Heart right ventricle (tissue), 16 donors: ENCODE data around the gene TTPAL. TPM values are rescaled to one million over a fixed set of nuclear protein-coding genes. Genes with fewer than 3 reads are reported as not detected.
"Not testable (repeated sequence)": the region's sequence is repeated elsewhere in the genome, so short reads cannot be mapped to it uniquely, and the experiment has no call there.

Experiments
- ATAC-seq, 8 donors: fragments of 200-7000 bp; cut with Tn5 transposase; one replicate each; pipeline ENCODE4 v1.9.1; 2020; ENCODE audit warnings: mild to moderate bottlenecking in 8 of 8, moderate library complexity in 8 of 8, moderate number of reproducible peaks in 1 of 8
- DNase-seq, 2 donors: peaks; one replicate each; pipeline ENCODE4 v3.0.0-alpha.2; 2020
- H3K27ac ChIP-seq, 10 donors: fragments of 200-600 bp; sonication (generic) in 2 of 10; one replicate each; pipeline versions ENCODE4 v1.5.0 to v1.8.0; 2020 to 2022; ENCODE audit warnings: mild to moderate bottlenecking in 3 of 10
- H3K27me3 ChIP-seq, 7 donors: fragments of 200-600 bp; one replicate each; pipeline ENCODE4 v1.8.0; 2021 to 2022; ENCODE audit warnings: mild to moderate bottlenecking in 2 of 7
- H3K36me3 ChIP-seq, 9 donors: fragments of 200-600 bp; sonication (generic) in 1 of 9; one replicate each; pipeline versions ENCODE4 v1.5.0 to v1.8.0; 2020 to 2022; ENCODE audit warnings: mild to moderate bottlenecking in 2 of 9
- H3K4me1 ChIP-seq, 9 donors: fragments of 200-600 bp; sonication (generic) in 1 of 9; one replicate each; pipeline versions ENCODE4 v1.5.0 to v1.8.0; 2020 to 2022; ENCODE audit warnings: mild to moderate bottlenecking in 4 of 9
- H3K4me3 ChIP-seq, 10 donors: fragments of 200-600 bp; sonication (generic) in 2 of 10; one replicate each; pipeline versions ENCODE4 v1.5.0 to v1.8.0; 2020 to 2022; ENCODE audit warnings: mild to moderate bottlenecking in 7 of 10, moderate library complexity in 2 of 10
- H3K9me3 ChIP-seq, 11 donors: fragments of 200-600 bp in 10 of 11; sonication (generic) in 2 of 11; one replicate each; pipeline versions ENCODE4 v1.5.0 to v1.8.0; 2013 to 2022; ENCODE audit warnings: mild to moderate bottlenecking in 2 of 11, control low read depth in 1 of 11, moderate library complexity in 1 of 11
- whole genome bisulfite sequencing, 2 donors: extraction: QIAGEN DNeasy Blood & Tissue Kit; methylation state at CpG; one replicate each; pipeline ENCODE4 v1.1.7; 2013; ENCODE audit warnings: inconsistent platforms in 1 of 2; 5-methylcytosine and 5-hydroxymethylcytosine counted together
- intact Hi-C, 10 donors: fragments of 100-400 bp; cut with DNase I; formaldehyde crosslinking; loops; one replicate each; pipeline versions ENCODE4 v1.11.1 to v1.14.2; 2022
- polyA plus RNA-seq, 2 donors: library from polyadenylated mRNA; stranded (reverse); fragments of 200-250 nt; gene quantifications; one replicate each; pipeline ENCODE4 v1.2.3, GENCODE V29; 2013
- total RNA-seq, 10 donors: library from RNA; stranded (reverse); fragmentation: NEBNext Ultra II Directional in 3 of 10; extraction: Animal tissue kit (Norgen Biotek cat#: 25700) in 3 of 10; gene quantifications; one replicate each; pipeline versions ENCODE4 v1.2.1 to v1.2.4, GENCODE V29; 2021 to 2023
- TF ChIP-seq, protein P1 (sequence below), 9 donors: fragments of 200-600 bp; sonication (generic) in 2 of 9; IDR thresholded peaks; one replicate each; pipeline versions ENCODE4 v1.5.0 to v1.8.0; 2021 to 2022; ENCODE audit warnings: antibody characterized with exemption in 9 of 9, mild to moderate bottlenecking in 5 of 9, moderate library complexity in 1 of 9
- donor health status: Arrhythmogenic right ventricular cardiomyopathy.
- donor health status: ischemic (EF 13 %, LVEDD 7.1; RV severe dilation, severe dysfunction).
- donor health status: healthy with polysubstance abuse.
- donor health status: DM: no; HTN: yes; CAD: no.
- donor health status: DM: no; HTN: no; CAD: no.
- donor health status: ischemic (EF 25% LVEDD 6.9; RV normal size, moderate dysfunction).
- donor health status: ischemic (EF 25% LVEDD 5.7; RV mildly dilated, moderate dysfunction).
- donor health status: healthy.
- donor health status: DM: yes; HTN: yes; CAD: no.
- donor health status: Ischemic cardiomyopathy.
- donor health status: ischemic (EF 35%, LVEDD 5.7; RV mildly dilated, moderate dysfunction).
- donor health status: nonischemic (EF 11% LVEDD 7.7; RV severe dilation, severe dysfunction).
- donor health status: DM: yes; HTN: yes; CAD: no.
- donor health status: PGD.
- donor health status: ischemic (EF 29% LVEDD 5.4; RV normal size, mild dysfunction).
- donor health status: nonischemic (EF 23%, LVEDD 6.1; RV moderate dilation, normal function).

The TTPAL gene
- total and polyA plus RNA-seq, 12 donors: 2.3 to 7.3 (median 4.2) TPM

DNA sequence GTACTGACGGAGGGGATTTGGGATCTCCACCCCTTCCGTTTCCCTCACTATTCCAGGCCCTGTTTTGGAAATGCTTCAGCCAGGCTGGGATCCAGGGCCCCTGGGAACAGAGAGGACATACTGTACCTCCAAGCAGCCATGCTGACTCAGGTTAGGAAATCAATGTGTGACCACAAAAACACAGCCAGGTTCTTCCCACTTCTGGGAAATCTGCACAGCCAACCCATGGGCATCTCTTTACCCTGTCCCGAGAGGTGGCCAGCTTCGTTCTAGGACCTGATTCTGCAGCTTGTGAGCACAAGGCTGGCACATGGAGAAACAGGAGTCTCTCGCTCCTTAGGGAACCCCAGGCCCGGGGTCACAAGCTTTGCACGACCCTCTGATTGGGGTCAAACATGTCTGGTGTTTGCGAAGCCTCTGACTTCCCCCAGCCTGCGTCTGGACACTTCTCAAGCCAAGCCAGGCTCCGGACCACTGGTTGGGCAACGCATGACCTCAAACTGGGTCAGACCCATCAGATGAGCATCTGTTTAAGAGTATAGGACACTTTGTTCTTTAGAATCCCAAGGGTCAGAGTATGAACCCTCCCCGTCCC lies 8.3 kb upstream of the TTPAL start:
- ATAC-seq (peak in 5 of 8 donors; percentile 23 to 88 (median 71)), DNase-seq (peak in 1 of 2 donors; percentile 46)
- Histone ChIP-seq H3K4me3 (no peak overlapping the region), H3K36me3 (no peaks in the 10 kb centered on the region), H3K9me3 (no peaks in the 10 kb centered on the region), H3K27ac (no peak overlapping the region), H3K27me3 (no peaks in the 10 kb centered on the region), H3K4me1 (peaks cover 0 to 7% (median 0%) of the 10 kb centered on the region in 9 donors)
- WGBS, 2 donors: 66 to 76% methylated on average over 12 of the region's 12 CpGs
- TF ChIP-seq, protein P1, sequence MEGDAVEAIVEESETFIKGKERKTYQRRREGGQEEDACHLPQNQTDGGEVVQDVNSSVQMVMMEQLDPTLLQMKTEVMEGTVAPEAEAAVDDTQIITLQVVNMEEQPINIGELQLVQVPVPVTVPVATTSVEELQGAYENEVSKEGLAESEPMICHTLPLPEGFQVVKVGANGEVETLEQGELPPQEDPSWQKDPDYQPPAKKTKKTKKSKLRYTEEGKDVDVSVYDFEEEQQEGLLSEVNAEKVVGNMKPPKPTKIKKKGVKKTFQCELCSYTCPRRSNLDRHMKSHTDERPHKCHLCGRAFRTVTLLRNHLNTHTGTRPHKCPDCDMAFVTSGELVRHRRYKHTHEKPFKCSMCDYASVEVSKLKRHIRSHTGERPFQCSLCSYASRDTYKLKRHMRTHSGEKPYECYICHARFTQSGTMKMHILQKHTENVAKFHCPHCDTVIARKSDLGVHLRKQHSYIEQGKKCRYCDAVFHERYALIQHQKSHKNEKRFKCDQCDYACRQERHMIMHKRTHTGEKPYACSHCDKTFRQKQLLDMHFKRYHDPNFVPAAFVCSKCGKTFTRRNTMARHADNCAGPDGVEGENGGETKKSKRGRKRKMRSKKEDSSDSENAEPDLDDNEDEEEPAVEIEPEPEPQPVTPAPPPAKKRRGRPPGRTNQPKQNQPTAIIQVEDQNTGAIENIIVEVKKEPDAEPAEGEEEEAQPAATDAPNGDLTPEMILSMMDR (IDR thresholded peaks at IDR 0.05): no peak
- intact Hi-C loops: loop anchor here in 5 of 10 donors (5.0 to 10.0 kb wide), 6 partner anchors 70 to 253 kb away; partner anchors contain the start of genes OSER1 (in 2 of the 5) and FITM2 (in 1 of the 5)

GRCh38 chr20:44468044-44468782 lies 7.5 kb upstream of the TTPAL start:
- ATAC-seq: no peak
- Histone ChIP-seq H3K36me3 (no peaks in the 10 kb centered on the region), H3K9me3 (no peaks in the 10 kb centered on the region), H3K27me3 (no peaks in the 10 kb centered on the region), H3K27ac (peak overlapping the region in 2 of 10 donors; percentile 2 to 27), H3K4me1 (peaks cover 0 to 7% (median 0%) of the 10 kb centered on the region in 9 donors), H3K4me3 (no peak overlapping the region)
- TF ChIP-seq, protein P1 (IDR thresholded peaks at IDR 0.05): no peak
- WGBS, 2 donors: 95% methylated on average over 8 of the region's 8 CpGs
- intact Hi-C loops: loop anchor here in 5 of 10 donors (5.0 to 10.0 kb wide), 6 partner anchors 71 to 253 kb away; partner anchors contain the start of genes OSER1 (in 2 of the 5) and FITM2 (in 1 of the 5)
- no peak for DNase-seq

GRCh38 chr20:44470327-44470726 lies 5.3 kb upstream of the TTPAL start:
- DNase-seq (no peak), ATAC-seq (no peak)
- Histone ChIP-seq H3K9me3 (no peaks in the 10 kb centered on the region), H3K36me3 (no peaks in the 10 kb centered on the region), H3K4me1 (peaks cover 0 to 10% (median 3%) of the 10 kb centered on the region in 9 donors), H3K4me3 (no peak overlapping the region), H3K27me3 (no peaks in the 10 kb centered on the region), H3K27ac (no peak overlapping the region)
- intact Hi-C loops: loop anchor here in 3 of 10 donors (5.0 to 10.0 kb wide), 4 partner anchors 142 to 256 kb away; partner anchors contain the start of genes FITM2 (in 1 of the 3) and OSER1 (in 1 of the 3)
- TF ChIP-seq, protein P1 (IDR thresholded peaks at IDR 0.05): no peak
- WGBS, 2 donors: 72 to 75% methylated on average over 5 of the region's 5 CpGs

GRCh38 chr20:44471481-44471882 lies 4.2 kb upstream of the TTPAL start:
- H3K27ac ChIP-seq: no peak overlapping the region
- intact Hi-C loops: loop anchor here in 3 of 10 donors (5.0 to 10.0 kb wide), 4 partner anchors 141 to 257 kb away; partner anchors contain the start of genes FITM2 (in 1 of the 3) and OSER1 (in 1 of the 3)

DNA sequence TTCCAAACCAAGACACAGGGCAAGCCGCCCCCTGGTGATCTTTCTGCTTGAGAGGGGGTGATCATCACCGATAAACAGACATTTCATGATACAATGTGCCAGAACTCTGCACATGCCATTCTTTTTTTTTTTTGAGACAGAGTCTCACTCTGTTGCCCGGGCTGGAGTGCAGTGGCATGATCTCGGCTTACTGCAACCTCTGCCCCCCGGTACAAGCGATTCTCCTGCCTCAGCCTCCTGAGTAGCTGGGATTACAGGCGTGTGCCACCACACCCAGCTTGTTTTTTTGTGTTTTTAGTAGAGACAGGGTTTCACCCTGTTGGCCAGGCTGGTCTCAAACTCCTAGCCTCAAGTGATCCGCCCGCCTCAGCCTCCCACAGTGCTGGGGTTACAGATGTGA lies 3.4 kb upstream of the TTPAL start:
- H3K9me3 ChIP-seq, DNase-seq, H3K4me3 ChIP-seq, H3K36me3 ChIP-seq, ATAC-seq, H3K27me3 ChIP-seq, H3K27ac ChIP-seq: not testable (repeated sequence)
- H3K4me1 ChIP-seq: peaks cover 3 to 21% (median 12%) of the 10 kb centered on the region in 9 donors
- WGBS, 2 donors: 90 to 92% methylated on average over 9 of the region's 9 CpGs
- intact Hi-C loops: loop anchor here in 3 of 10 donors (5.0 to 10.0 kb wide), 4 partner anchors 140 to 257 kb away; partner anchors contain the start of genes FITM2 (in 1 of the 3) and OSER1 (in 1 of the 3)

More at GRCh38 chr20:44471481-44471882, 4.2 kb upstream of the TTPAL start:
- Histone ChIP-seq H3K4me3 (no peak overlapping the region), H3K27me3 (no peaks in the 10 kb centered on the region), H3K9me3 (no peaks in the 10 kb centered on the region), H3K36me3 (no peaks in the 10 kb centered on the region), H3K4me1 (peaks cover 2 to 17% (median 11%) of the 10 kb centered on the region in 9 donors)
- DNase-seq (no peak), ATAC-seq (no peak)
- 48 to 53% methylated on average over 2 of the region's 2 CpGs for WGBS, 2 donors
- TF ChIP-seq, protein P1 (IDR thresholded peaks at IDR 0.05): peak in 7 of 9 donors; percentile 19 to 54 (median 44)
